GM10266 (cell line): ENCODE measurements around the gene GNG14.
A peak's percentile ranks its signal among the peaks of the same experiment; 100 is the strongest.

Experiments used
- DNase-seq: peaks from one replicate; pipeline ENCODE4 v3.0.0; 2012; ENCODE audit errors: extremely low spot score
- CTCF ChIP-seq: IDR thresholded peaks from 2 replicates; pipeline ENCODE4 v1.5.1; 2012; ENCODE audit warnings: mild to moderate bottlenecking, low read depth; ENCODE audit not compliant: control insufficient read depth, insufficient read depth; ENCODE audit errors: missing control alignments

Gene GNG14

GRCh38 chr19:12647047-12647446 lies 40.8 kb upstream of the GNG14 start:
- no peak for TF ChIP-seq CTCF
- DNase-seq, result no peak

- no peak for TF ChIP-seq CTCF
Measured at GRCh38 chr19:12647490-12648071, 40.2 kb upstream of the GNG14 start.

GRCh38 chr19:12648088-12648487 lies 39.7 kb upstream of the GNG14 start:
- no peak for TF ChIP-seq CTCF
- peak; percentile 17 for DNase-seq

More at GRCh38 chr19:12647490-12648071, 40.2 kb upstream of the GNG14 start:
- peak; percentile 34 for DNase-seq

GRCh38 chr19:12649941-12650340 lies 37.9 kb upstream of the GNG14 start:
- peak; percentile 17 for DNase-seq
- TF ChIP-seq CTCF, result no peak

- TF ChIP-seq CTCF, result no peak
- DNase-seq, result peak; percentile 8
Measured at GRCh38 chr19:12652219-12652618, 35.6 kb upstream of the GNG14 start.

- no peak for DNase-seq
- no peak for TF ChIP-seq CTCF
Measured at GRCh38 chr19:12655546-12655945, 32.3 kb upstream of the GNG14 start.

GRCh38 chr19:12656899-12657571 lies 30.8 kb upstream of the GNG14 start:
- no peak for TF ChIP-seq CTCF
- no peak for DNase-seq
